Neural cell (in vitro differentiated cells): ENCODE measurements around the gene FNDC3A.
"Not testable (repeated sequence)": the region's sequence is repeated elsewhere in the genome, so short reads cannot be mapped to it uniquely, and the experiment has no call there.

Source experiments
- EP300 ChIP-seq: fragments of 450-650 bp; conservative IDR thresholded peaks from 2 replicates; pipeline ENCODE4 v1.6.1; 2014; ENCODE audit warnings: antibody characterized with exemption, mild to moderate bottlenecking, moderate library complexity; ENCODE audit not compliant: poor library complexity, severe bottlenecking
- EZH2 ChIP-seq: fragments of 200-600, 300-800 bp; shearing (Covaris generic), sonication (generic); IDR thresholded peaks from 2 replicates; pipeline ENCODE4 v1.6.1; 2014; ENCODE audit warnings: antibody characterized with exemption, low read length, borderline replicate concordance, mild to moderate bottlenecking; ENCODE audit not compliant: insufficient read depth, poor library complexity, severe bottlenecking
- MXI1 ChIP-seq: fragments of 450-650 bp; conservative IDR thresholded peaks from 2 replicates; pipeline ENCODE4 v1.6.1; 2014; ENCODE audit warnings: antibody characterized with exemption, mild to moderate bottlenecking; ENCODE audit not compliant: poor library complexity, severe bottlenecking
- POLR2AphosphoS5 ChIP-seq: IDR thresholded peaks from 2 replicates; pipeline ENCODE4 v1.6.1; 2012
- TAF1 ChIP-seq: IDR thresholded peaks from 2 replicates; pipeline ENCODE4 v1.6.1; 2012; ENCODE audit warnings: low read depth
- TF ChIP-seq, protein P1 (sequence below): fragments of 450-650 bp; IDR thresholded peaks from 2 replicates; pipeline ENCODE4 v1.5.1; 2014; ENCODE audit warnings: antibody characterized with exemption, mild to moderate bottlenecking, moderate library complexity; ENCODE audit not compliant: poor library complexity, severe bottlenecking
- TF ChIP-seq, protein P2 (sequence below): IDR thresholded peaks from 2 replicates; pipeline ENCODE4 v1.6.1; 2012; ENCODE audit warnings: borderline replicate concordance

DNA sequence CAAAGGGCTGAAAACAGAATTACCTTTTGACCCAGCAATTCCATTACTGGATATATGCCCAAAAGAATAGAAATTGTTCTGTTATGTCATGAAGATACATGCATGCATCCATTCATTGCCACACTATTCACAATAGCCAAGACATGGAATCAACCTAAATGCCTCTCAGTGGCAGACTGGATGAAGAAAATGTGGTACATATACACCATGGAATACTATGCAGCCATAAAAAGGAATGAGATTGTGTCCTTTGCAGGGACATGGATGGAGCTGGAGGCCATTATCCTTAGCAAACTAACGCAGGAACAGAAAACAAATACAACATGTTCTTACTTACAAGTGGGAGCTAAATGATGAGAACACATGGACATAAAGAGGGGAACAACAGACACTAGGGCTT lies 92.8 kb downstream of the FNDC3A start:
- TF ChIP-seq, protein P1, sequence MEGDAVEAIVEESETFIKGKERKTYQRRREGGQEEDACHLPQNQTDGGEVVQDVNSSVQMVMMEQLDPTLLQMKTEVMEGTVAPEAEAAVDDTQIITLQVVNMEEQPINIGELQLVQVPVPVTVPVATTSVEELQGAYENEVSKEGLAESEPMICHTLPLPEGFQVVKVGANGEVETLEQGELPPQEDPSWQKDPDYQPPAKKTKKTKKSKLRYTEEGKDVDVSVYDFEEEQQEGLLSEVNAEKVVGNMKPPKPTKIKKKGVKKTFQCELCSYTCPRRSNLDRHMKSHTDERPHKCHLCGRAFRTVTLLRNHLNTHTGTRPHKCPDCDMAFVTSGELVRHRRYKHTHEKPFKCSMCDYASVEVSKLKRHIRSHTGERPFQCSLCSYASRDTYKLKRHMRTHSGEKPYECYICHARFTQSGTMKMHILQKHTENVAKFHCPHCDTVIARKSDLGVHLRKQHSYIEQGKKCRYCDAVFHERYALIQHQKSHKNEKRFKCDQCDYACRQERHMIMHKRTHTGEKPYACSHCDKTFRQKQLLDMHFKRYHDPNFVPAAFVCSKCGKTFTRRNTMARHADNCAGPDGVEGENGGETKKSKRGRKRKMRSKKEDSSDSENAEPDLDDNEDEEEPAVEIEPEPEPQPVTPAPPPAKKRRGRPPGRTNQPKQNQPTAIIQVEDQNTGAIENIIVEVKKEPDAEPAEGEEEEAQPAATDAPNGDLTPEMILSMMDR = not testable (repeated sequence)
- not testable (repeated sequence) for TF ChIP-seq EZH2, MXI1, POLR2AphosphoS5, EP300, TAF1
- TF ChIP-seq, protein P2, sequence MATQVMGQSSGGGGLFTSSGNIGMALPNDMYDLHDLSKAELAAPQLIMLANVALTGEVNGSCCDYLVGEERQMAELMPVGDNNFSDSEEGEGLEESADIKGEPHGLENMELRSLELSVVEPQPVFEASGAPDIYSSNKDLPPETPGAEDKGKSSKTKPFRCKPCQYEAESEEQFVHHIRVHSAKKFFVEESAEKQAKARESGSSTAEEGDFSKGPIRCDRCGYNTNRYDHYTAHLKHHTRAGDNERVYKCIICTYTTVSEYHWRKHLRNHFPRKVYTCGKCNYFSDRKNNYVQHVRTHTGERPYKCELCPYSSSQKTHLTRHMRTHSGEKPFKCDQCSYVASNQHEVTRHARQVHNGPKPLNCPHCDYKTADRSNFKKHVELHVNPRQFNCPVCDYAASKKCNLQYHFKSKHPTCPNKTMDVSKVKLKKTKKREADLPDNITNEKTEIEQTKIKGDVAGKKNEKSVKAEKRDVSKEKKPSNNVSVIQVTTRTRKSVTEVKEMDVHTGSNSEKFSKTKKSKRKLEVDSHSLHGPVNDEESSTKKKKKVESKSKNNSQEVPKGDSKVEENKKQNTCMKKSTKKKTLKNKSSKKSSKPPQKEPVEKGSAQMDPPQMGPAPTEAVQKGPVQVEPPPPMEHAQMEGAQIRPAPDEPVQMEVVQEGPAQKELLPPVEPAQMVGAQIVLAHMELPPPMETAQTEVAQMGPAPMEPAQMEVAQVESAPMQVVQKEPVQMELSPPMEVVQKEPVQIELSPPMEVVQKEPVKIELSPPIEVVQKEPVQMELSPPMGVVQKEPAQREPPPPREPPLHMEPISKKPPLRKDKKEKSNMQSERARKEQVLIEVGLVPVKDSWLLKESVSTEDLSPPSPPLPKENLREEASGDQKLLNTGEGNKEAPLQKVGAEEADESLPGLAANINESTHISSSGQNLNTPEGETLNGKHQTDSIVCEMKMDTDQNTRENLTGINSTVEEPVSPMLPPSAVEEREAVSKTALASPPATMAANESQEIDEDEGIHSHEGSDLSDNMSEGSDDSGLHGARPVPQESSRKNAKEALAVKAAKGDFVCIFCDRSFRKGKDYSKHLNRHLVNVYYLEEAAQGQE = not testable (repeated sequence)
